Prostate gland (tissue), 2 donors: Measurements from ENCODE around the gene TRIO. TPM values are rescaled to one million over a fixed set of nuclear protein-coding genes. Genes with fewer than 3 reads are reported as not detected.

Experiments
- DNase-seq: peaks from one replicate; pipeline ENCODE4 v3.0.0-alpha.2; 2019; ENCODE audit warnings: low spot score
- H3K27ac ChIP-seq, 2 donors: fragments of 200-600 bp; sonication (generic); 2 replicates each; pipeline ENCODE4 v1.5.1; 2017 to 2019
- H3K27me3 ChIP-seq: fragments of 200-600 bp; sonication (generic); replicated peaks from 2 replicates; pipeline ENCODE4 v1.5.1; 2019; ENCODE audit not compliant: insufficient read depth
- H3K36me3 ChIP-seq, 2 donors: fragments of 200-600 bp; sonication (generic); 1 replicate in 1 of 2; 2 replicates in 1 of 2; pipeline versions ENCODE4 v1.5.1 to v1.8.1; 2017 to 2019
- H3K4me1 ChIP-seq: fragments of 200-600 bp; sonication (generic); replicated peaks from 2 replicates; pipeline ENCODE4 v1.5.1; 2019
- H3K4me3 ChIP-seq, 2 donors: fragments of 200-600 bp; sonication (generic); 2 replicates each; pipeline ENCODE4 v1.5.1; 2017 to 2019
- H3K9me3 ChIP-seq: fragments of 200-600 bp; sonication (generic); 2 replicates; pipeline ENCODE4 v1.5.1; 2017
- CTCF ChIP-seq, 4 experiments: fragments of 200-600 bp in 2 of 4; fragments of 450-650 bp in 2 of 4; sonication (generic) in 2 of 4; IDR thresholded peaks; 1 replicate in 3 of 4; 2 replicates in 1 of 4; pipeline ENCODE4 v1.5.1; 2016 to 2019; ENCODE audit warnings: antibody characterized with exemption in 4 of 4, mild to moderate bottlenecking in 2 of 4, moderate library complexity in 2 of 4
- POLR2A ChIP-seq: fragments of 450-650 bp; IDR thresholded peaks from one replicate; pipeline ENCODE4 v1.6.1; 2016; ENCODE audit warnings: antibody characterized with exemption, mild to moderate bottlenecking
- POLR2AphosphoS5 ChIP-seq: sonication (generic); formaldehyde crosslinking; IDR thresholded peaks from one replicate; pipeline ENCODE4 v1.6.1; 2017; ENCODE audit warnings: antibody characterized with exemption
- WGBS: methylation state at CpG from one replicate; pipeline ENCODE4 v1.1.5; 2018; 5-methylcytosine and 5-hydroxymethylcytosine counted together
- intact Hi-C: fragments of 100-400 bp; cut with DNase I; formaldehyde crosslinking; loops from one replicate; pipeline ENCODE4 v1.14.2; 2022
- total RNA-seq, 2 donors: library from RNA; depleted of rRNA; stranded (reverse); fragments of >200 nt; gene quantifications; one replicate each; pipeline ENCODE4 v1.1.0, GENCODE V29; 2016

Gene TRIO
- total RNA-seq, 2 donors from 2014 or later = 90.3 to 197 TPM

GRCh38 chr5:14256756-14257393 is 113.7 kb downstream of the TRIO start:
- WGBS = 57% methylated on average over 11 of the region's 11 CpGs
- Histone ChIP-seq H3K27me3 (no peaks in the 10 kb centered on the region), H3K4me1 (peaks cover 12% of the 10 kb centered on the region), H3K27ac (peak overlapping the region; percentile 3 to 34), H3K36me3 (no peaks in the 10 kb centered on the region), H3K9me3 (no peaks in the 10 kb centered on the region), H3K4me3 (no peak overlapping the region)
- intact Hi-C loops = loop anchor here (5.0 kb wide), 1 partner anchor 35 kb away; no protein-coding TSS in a partner anchor
- TF ChIP-seq POLR2A (no peak), POLR2AphosphoS5 (no peak), CTCF (IDR thresholded peaks at IDR 0.05) (no peak)
- peak; percentile 40 for DNase-seq

GRCh38 chr5:14257995-14258403 is 114.9 kb downstream of the TRIO start:
- Histone ChIP-seq H3K27ac (peak overlapping the region in 1 of 2 donors; percentile 4), H3K9me3 (no peaks in the 10 kb centered on the region), H3K4me3 (no peak overlapping the region), H3K27me3 (no peaks in the 10 kb centered on the region), H3K36me3 (no peaks in the 10 kb centered on the region), H3K4me1 (peaks cover 12% of the 10 kb centered on the region)
- DNase-seq = no peak
- no peak for TF ChIP-seq POLR2A
- TF ChIP-seq CTCF (IDR thresholded peaks at IDR 0.05) = no peak
- no peak for TF ChIP-seq POLR2AphosphoS5
- intact Hi-C loops = loop anchor here (5.0 kb wide), 1 partner anchor 36 kb away; no protein-coding TSS in a partner anchor
- 61% methylated on average over 7 of the region's 7 CpGs for WGBS

- intact Hi-C loops = loop anchor here (5.0 kb wide), 1 partner anchor 37 kb away; no protein-coding TSS in a partner anchor
- H3K27ac ChIP-seq = peak overlapping the region in 1 of 2 donors; percentile 4
Observed at GRCh38 chr5:14258840-14259239, 115.7 kb downstream of the TRIO start.

GRCh38 chr5:14260637-14261036 is 117.5 kb downstream of the TRIO start:
- H3K4me1 ChIP-seq = peaks cover 12% of the 10 kb centered on the region
- no peak for TF ChIP-seq POLR2AphosphoS5
- TF ChIP-seq CTCF (IDR thresholded peaks at IDR 0.05) = no peak
- TF ChIP-seq POLR2A = no peak
- intact Hi-C loops = no loop called here
- no peak overlapping the region for H3K27ac ChIP-seq
- H3K9me3 ChIP-seq = no peaks in the 10 kb centered on the region
- no peaks in the 10 kb centered on the region for H3K27me3 ChIP-seq
- 26% methylated on average over 2 of the region's 2 CpGs for WGBS
- no peak overlapping the region for H3K4me3 ChIP-seq
- H3K36me3 ChIP-seq = no peaks in the 10 kb centered on the region
- no peak for DNase-seq

More at GRCh38 chr5:14258840-14259239, 115.7 kb downstream of the TRIO start:
- Histone ChIP-seq H3K4me1 (peaks cover 12% of the 10 kb centered on the region), H3K9me3 (no peaks in the 10 kb centered on the region), H3K4me3 (no peak overlapping the region), H3K27me3 (no peaks in the 10 kb centered on the region), H3K36me3 (no peaks in the 10 kb centered on the region)
- TF ChIP-seq POLR2A (no peak), POLR2AphosphoS5 (no peak)
- 48% methylated on average over 11 of the region's 11 CpGs for WGBS
- DNase-seq = no peak

GRCh38 chr5:14261235-14261634 is 118.1 kb downstream of the TRIO start:
- no peak overlapping the region for H3K27ac ChIP-seq
- WGBS = 73% methylated on average over 5 of the region's 5 CpGs
- intact Hi-C loops = no loop called here
- peaks cover 8% of the 10 kb centered on the region for H3K4me1 ChIP-seq
- DNase-seq = no peak
- TF ChIP-seq POLR2AphosphoS5 (no peak), POLR2A (no peak), CTCF (IDR thresholded peaks at IDR 0.05) (no peak)
- H3K36me3 ChIP-seq = no peaks in the 10 kb centered on the region
- no peaks in the 10 kb centered on the region for H3K27me3 ChIP-seq
- H3K4me3 ChIP-seq = no peak overlapping the region
- H3K9me3 ChIP-seq = no peaks in the 10 kb centered on the region
